OCI-LY1 (cell line): ENCODE results near the gene DHRS3.

Experiments
- EZH2 ChIP-seq: fragments of 200-600 bp; sonication (generic), shearing (Covaris generic); IDR thresholded peaks from 2 replicates; pipeline ENCODE4 v1.8.0; 2017; ENCODE audit warnings: borderline replicate concordance, mixed run types, mild to moderate bottlenecking, antibody characterized with exemption, low read length, moderate library complexity, mixed read lengths
- TF ChIP-seq, protein P1 (sequence below): fragments of 200-600 bp; sonication (generic), shearing (Covaris generic); IDR thresholded peaks from 2 replicates; pipeline ENCODE4 v1.5.1; 2017; ENCODE audit warnings: mild to moderate bottlenecking, antibody characterized with exemption, low read length, moderate library complexity, mixed read lengths

DNA sequence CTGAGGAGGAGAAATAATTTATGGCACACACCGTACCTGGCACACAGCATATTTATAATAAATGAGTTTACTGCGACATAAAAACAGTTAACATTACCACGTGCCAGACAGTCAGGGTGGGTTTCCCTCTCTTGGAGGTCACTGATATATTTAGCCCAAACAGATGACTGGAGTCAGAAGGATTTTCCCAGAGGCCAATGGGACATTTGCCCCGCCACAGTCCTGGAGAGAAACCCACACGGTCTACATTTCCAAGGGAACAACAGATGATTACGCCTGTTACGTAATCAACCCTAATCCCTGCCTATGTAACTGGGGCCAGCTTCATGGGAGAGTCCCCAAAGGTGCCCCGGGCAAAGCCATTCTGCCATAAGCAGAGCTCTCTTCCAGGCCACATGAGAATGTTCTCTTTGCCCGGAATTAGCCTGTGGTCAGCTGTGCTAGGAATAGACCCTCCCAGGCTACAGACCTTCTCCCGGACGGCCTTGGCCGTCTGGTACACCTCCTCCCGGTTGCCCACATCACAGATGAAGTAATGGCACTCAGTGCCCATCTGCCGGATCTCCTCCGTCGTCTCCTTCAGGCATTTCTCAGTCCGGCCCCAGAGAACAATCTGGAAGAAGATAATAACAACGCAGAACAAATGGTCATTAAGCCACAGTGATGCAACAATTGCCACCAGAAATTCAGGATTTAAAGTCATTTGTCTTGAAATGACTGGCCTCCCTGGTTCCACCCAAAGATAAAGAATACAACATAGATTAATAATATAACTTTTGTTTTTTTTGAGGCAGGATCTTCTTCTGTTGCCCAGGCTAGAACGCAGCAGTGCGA, 37.7 kb downstream of the DHRS3 start:
- TF ChIP-seq, protein P1, sequence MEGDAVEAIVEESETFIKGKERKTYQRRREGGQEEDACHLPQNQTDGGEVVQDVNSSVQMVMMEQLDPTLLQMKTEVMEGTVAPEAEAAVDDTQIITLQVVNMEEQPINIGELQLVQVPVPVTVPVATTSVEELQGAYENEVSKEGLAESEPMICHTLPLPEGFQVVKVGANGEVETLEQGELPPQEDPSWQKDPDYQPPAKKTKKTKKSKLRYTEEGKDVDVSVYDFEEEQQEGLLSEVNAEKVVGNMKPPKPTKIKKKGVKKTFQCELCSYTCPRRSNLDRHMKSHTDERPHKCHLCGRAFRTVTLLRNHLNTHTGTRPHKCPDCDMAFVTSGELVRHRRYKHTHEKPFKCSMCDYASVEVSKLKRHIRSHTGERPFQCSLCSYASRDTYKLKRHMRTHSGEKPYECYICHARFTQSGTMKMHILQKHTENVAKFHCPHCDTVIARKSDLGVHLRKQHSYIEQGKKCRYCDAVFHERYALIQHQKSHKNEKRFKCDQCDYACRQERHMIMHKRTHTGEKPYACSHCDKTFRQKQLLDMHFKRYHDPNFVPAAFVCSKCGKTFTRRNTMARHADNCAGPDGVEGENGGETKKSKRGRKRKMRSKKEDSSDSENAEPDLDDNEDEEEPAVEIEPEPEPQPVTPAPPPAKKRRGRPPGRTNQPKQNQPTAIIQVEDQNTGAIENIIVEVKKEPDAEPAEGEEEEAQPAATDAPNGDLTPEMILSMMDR: no peak
- no peak for TF ChIP-seq EZH2
